B cell (primary cell): ENCODE data around the gene KICS2. TPM values are rescaled to one million over a fixed set of nuclear protein-coding genes. Genes with fewer than 3 reads are reported as not detected.

Experiments used
- ATAC-seq: fragments of 200-7000 bp; cut with Tn5 transposase; one replicate; pipeline ENCODE4 v1.10.0; 2021; ENCODE audit warnings: low read depth, mild to moderate bottlenecking, moderate number of reproducible peaks, moderate library complexity
- CTCF ChIA-PET: fragments of 350-600 bp; sonication (Branson Sonifier 250); formaldehyde crosslinking; loops from one replicate; lab custom pipeline; 2021; ENCODE audit warnings: antibody characterized with exemption, inconsistent platforms; lab: Charles Lee
- POLR2A ChIA-PET: fragments of 350-600 bp; sonication (Branson Sonifier 250); formaldehyde crosslinking; loops from one replicate; lab custom pipeline; 2021; ENCODE audit warnings: antibody characterized with exemption; lab: Charles Lee
- DNase-seq: peaks from one replicate; pipeline ENCODE4 v3.0.0; 2013
- H2AFZ ChIP-seq: 2 replicates; pipeline ENCODE4 v1.6.1; 2012; ENCODE audit warnings: mild to moderate bottlenecking, low read depth, low read length; ENCODE audit not compliant: insufficient read depth, poor library complexity, severe bottlenecking
- H3K27ac ChIP-seq, 2 donors: 1 replicate in 1 of 2; 2 replicates in 1 of 2; pipeline ENCODE4 v1.5.1; 2012 to 2013; ENCODE audit warnings: low read length in 2 of 2, mild to moderate bottlenecking in 2 of 2, moderate library complexity in 1 of 2
- H3K27me3 ChIP-seq, 4 experiments: fragments of 200-600 bp in 1 of 4; sonication (generic) in 1 of 4; replicated peaks in 1 of 4; 1 replicate in 2 of 4; 2 replicates in 2 of 4; pipeline versions ENCODE4 v1.6.1 to v1.7.0; 2013 to 2016; ENCODE audit warnings: low read length in 3 of 4, mild to moderate bottlenecking in 2 of 4, mixed read lengths in 1 of 4, moderate library complexity in 1 of 4; ENCODE audit not compliant: insufficient read depth in 4 of 4, control insufficient read depth in 3 of 4; ENCODE audit errors: control extremely low read depth in 1 of 4
- H3K36me3 ChIP-seq, 2 experiments: replicated peaks in 1 of 2; 1 replicate in 1 of 2; 2 replicates in 1 of 2; pipeline versions ENCODE4 v1.6.1 to v1.7.1; 2013; ENCODE audit warnings: low read length in 1 of 2; ENCODE audit not compliant: insufficient read depth in 2 of 2, control insufficient read depth in 1 of 2; ENCODE audit errors: control extremely low read depth in 1 of 2, extremely low read depth in 1 of 2
- H3K4me1 ChIP-seq, 2 donors: fragments of 200-600 bp in 1 of 2; sonication (generic) in 1 of 2; 1 replicate in 1 of 2; 2 replicates in 1 of 2; pipeline versions ENCODE4 v1.5.1 to v1.6.1; 2013 to 2017; ENCODE audit warnings: low read length in 2 of 2; ENCODE audit not compliant: control insufficient read depth in 2 of 2, insufficient read depth in 2 of 2
- H3K4me2 ChIP-seq: replicated peaks from 2 replicates; pipeline ENCODE3; 2012; ENCODE audit warnings: mild to moderate bottlenecking, low read depth, low read length; ENCODE audit not compliant: poor library complexity, severe bottlenecking
- H3K4me3 ChIP-seq, 5 experiments: fragments of 200-600 bp in 1 of 5; sonication (generic) in 1 of 5; 1 replicate in 3 of 5; 2 replicates in 2 of 5; pipeline versions ENCODE4 v1.5.1 to v1.7.0; 2011 to 2016; ENCODE audit warnings: low read length in 4 of 5, mild to moderate bottlenecking in 4 of 5, low read depth in 2 of 5, control low read depth in 1 of 5, moderate library complexity in 1 of 5; ENCODE audit not compliant: insufficient read depth in 1 of 5; ENCODE audit errors: control extremely low read depth in 1 of 5, extremely low read depth in 1 of 5
- H3K79me2 ChIP-seq: fragments of 200-600 bp; sonication (generic); one replicate; pipeline ENCODE4 v1.6.0; 2016; ENCODE audit warnings: low read length; ENCODE audit not compliant: control insufficient read depth, insufficient read depth
- H3K9ac ChIP-seq: fragments of 200-600 bp; sonication (generic); 2 replicates; pipeline ENCODE4 v1.6.1; 2017; ENCODE audit warnings: mild to moderate bottlenecking, low read length, moderate library complexity
- H3K9me3 ChIP-seq, 3 donors: one replicate each; pipeline versions ENCODE4 v1.6.1 to v1.7.1; 2013; ENCODE audit warnings: low read length in 2 of 3; ENCODE audit not compliant: control insufficient read depth in 2 of 3, insufficient read depth in 1 of 3; ENCODE audit errors: control extremely low read depth in 1 of 3
- H4K20me1 ChIP-seq: 2 replicates; pipeline ENCODE4 v1.6.0; 2012; ENCODE audit warnings: mild to moderate bottlenecking, low read length; ENCODE audit not compliant: insufficient read depth, control insufficient read depth, poor library complexity, severe bottlenecking
- H3K27ac Mint-ChIP-seq: one replicate; pipeline ENCODE4 v1.8.0; 2021; ENCODE audit warnings: mixed read lengths
- H3K27me3 Mint-ChIP-seq: one replicate; pipeline ENCODE4 v1.8.0; 2021; ENCODE audit warnings: mixed read lengths
- H3K4me1 Mint-ChIP-seq: one replicate; pipeline ENCODE4 v1.8.0; 2021; ENCODE audit warnings: mixed read lengths
- H3K4me3 Mint-ChIP-seq: one replicate; pipeline ENCODE4 v1.8.0; 2021; ENCODE audit warnings: mixed read lengths
- H3K9me3 Mint-ChIP-seq: one replicate; pipeline ENCODE4 v1.8.0; 2022; ENCODE audit warnings: mixed read lengths; ENCODE audit not compliant: insufficient read depth
- CTCF ChIP-seq: fragments of 200-600 bp; IDR thresholded peaks from one replicate; pipeline ENCODE4 v1.8.0; 2022; ENCODE audit warnings: antibody characterized with exemption, mild to moderate bottlenecking
- EZH2 ChIP-seq: IDR thresholded peaks from 2 replicates; pipeline ENCODE4 v1.6.1; 2012; ENCODE audit warnings: borderline replicate concordance, low read depth, mild to moderate bottlenecking, moderate library complexity, low read length; ENCODE audit not compliant: insufficient read depth, poor library complexity, severe bottlenecking
- WGBS: methylation state at CpG from one replicate; pipeline ENCODE4 v1.1.5; 2013; ENCODE audit warnings: missing lambda C conversion rate; ENCODE audit not compliant: insufficient coverage; 5-methylcytosine and 5-hydroxymethylcytosine counted together
- intact Hi-C: fragments of 100-400 bp; cut with micrococcal nuclease; formaldehyde crosslinking; loops from one replicate; pipeline ENCODE4 v1.10.0; 2022
- polyA plus RNA-seq: library from polyadenylated mRNA; depleted of rRNA; stranded (reverse); fragments of >200 nt; gene quantifications from 2 replicates; pipeline ENCODE4 v1.2.3, GENCODE V29; 2012
- total RNA-seq, 2 donors: library from RNA; stranded (reverse); fragments of 120-200 nt in 1 of 2; gene quantifications; 1 replicate in 1 of 2; 2 replicates in 1 of 2; pipeline versions ENCODE4 v1.2.3 to v1.2.4, GENCODE V29; 2013 to 2022

The KICS2 gene
- total and polyA plus RNA-seq, 2 donors (not counting 1 experiment from before 2014, with no cell fraction given): 16.6 to 21.2 TPM

GRCh38 chr12:64216239-64216638 lies 5.9 kb downstream of the KICS2 start:
- H2AFZ ChIP-seq: no peak overlapping the region
- no peak overlapping the region for H3K4me3 ChIP-seq
- H3K27me3 Mint-ChIP-seq: no peaks in the 10 kb centered on the region
- CTCF ChIA-PET: no interaction called here
- DNase-seq (no peak), ATAC-seq (no peak)
- peaks cover 28% of the 10 kb centered on the region for H3K79me2 ChIP-seq
- H3K4me1 ChIP-seq: peaks cover under 1 to 17% of the 10 kb centered on the region in 2 donors
- no peaks in the 10 kb centered on the region for H4K20me1 ChIP-seq
- H3K27ac Mint-ChIP-seq: no peak overlapping the region
- H3K27ac ChIP-seq: no peak overlapping the region
- intact Hi-C loops: no loop called here
- no peaks in the 10 kb centered on the region for H3K9me3 Mint-ChIP-seq
- no peak overlapping the region for H3K4me3 Mint-ChIP-seq
- H3K4me2 ChIP-seq: no peak overlapping the region
- no peaks in the 10 kb centered on the region for H3K9me3 ChIP-seq
- TF ChIP-seq CTCF: no peak
- no peak for TF ChIP-seq EZH2
- no peaks in the 10 kb centered on the region for H3K27me3 ChIP-seq
- peaks cover 21% of the 10 kb centered on the region for H3K4me1 Mint-ChIP-seq
- H3K9ac ChIP-seq: no peak overlapping the region
- POLR2A ChIA-PET: no interaction called here
- peaks cover 7 to 11% of the 10 kb centered on the region in 2 experiments for H3K36me3 ChIP-seq

- H3K4me3 Mint-ChIP-seq: no peak overlapping the region
- POLR2A ChIA-PET: no interaction called here
- Histone ChIP-seq H3K27me3 (no peaks in the 10 kb centered on the region), H3K9me3 (no peaks in the 10 kb centered on the region), H3K79me2 (peaks cover 3% of the 10 kb centered on the region), H3K4me3 (no peak overlapping the region), H3K9ac (no peak overlapping the region), H3K4me2 (no peak overlapping the region), H3K36me3 (peaks cover 8 to 15% of the 10 kb centered on the region in 2 experiments), H3K27ac (no peak overlapping the region), H3K4me1 (no peaks in the 10 kb centered on the region), H4K20me1 (no peaks in the 10 kb centered on the region), H2AFZ (no peak overlapping the region)
- H3K27ac Mint-ChIP-seq: no peak overlapping the region
- CTCF ChIA-PET: interaction anchor here (1.0 kb wide), 1 partner anchor 16 kb away, joined by 4 read pairs; no protein-coding TSS in a partner anchor
- H3K27me3 Mint-ChIP-seq: no peaks in the 10 kb centered on the region
- no peaks in the 10 kb centered on the region for H3K9me3 Mint-ChIP-seq
- no peak for TF ChIP-seq EZH2
- TF ChIP-seq CTCF: no peak
- ATAC-seq (no peak), DNase-seq (no peak)
- H3K4me1 Mint-ChIP-seq: no peaks in the 10 kb centered on the region
- intact Hi-C loops: no loop called here
- no CpG with 5 or more reads among the region's 5 CpGs for WGBS
Measured at GRCh38 chr12:64212119-64212746, 9.9 kb downstream of the KICS2 start.
